ENCODE measurements around the gene HABP2.

Gene HABP2

DNA sequence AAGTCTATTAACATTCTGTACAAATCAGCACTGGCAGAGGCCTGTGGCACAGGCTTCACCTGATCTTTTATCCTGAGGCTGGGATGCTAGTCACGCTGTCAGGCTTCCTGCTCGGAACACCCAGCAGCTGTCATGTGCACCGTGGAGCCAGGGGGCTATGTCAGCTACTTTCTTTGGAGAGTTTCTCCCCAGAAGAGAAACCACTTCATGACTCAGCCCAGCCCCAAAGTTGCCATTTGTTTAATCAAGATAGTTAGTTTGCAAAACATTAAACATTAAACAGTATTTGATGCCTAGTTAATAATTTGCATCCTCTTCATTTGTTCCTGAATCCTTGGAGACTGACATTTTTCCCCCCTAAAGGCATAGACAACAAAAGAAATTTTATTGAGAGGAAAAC is at the start of gene HABP2:
Gene HABP2, plus strand, starts transcription at position 353 of the 400 bp plus-strand sequence. CDS start 69 bp downstream, outside the sequence.
- no peak within 1 kb of the TSS for H3K4me3 ChIP-seq (ENCODE audit: low read depth, low read length)
- H3K27ac ChIP-seq (ENCODE audit: low read depth, low read length) = no peak within 1 kb of the TSS
- H3K27me3 ChIP-seq (ENCODE audit: insufficient read depth, low read length) = peaks cover 46% of the 10 kb centered on the region
- no peak within 1 kb of the TSS for H2AFZ ChIP-seq (ENCODE audit: low read length, unreplicated experiment)
- H3K36me3 ChIP-seq (ENCODE audit: insufficient read depth, low read length) = no peaks in the 10 kb centered on the region
- H3K79me2 ChIP-seq (ENCODE audit: control insufficient read depth, insufficient read depth, low read length, unreplicated experiment) = no peaks in the 10 kb centered on the region
- H3K4me1 ChIP-seq (ENCODE audit: control insufficient read depth, insufficient read depth, low read length, unreplicated experiment) = no peaks in the 10 kb centered on the region

DNA sequence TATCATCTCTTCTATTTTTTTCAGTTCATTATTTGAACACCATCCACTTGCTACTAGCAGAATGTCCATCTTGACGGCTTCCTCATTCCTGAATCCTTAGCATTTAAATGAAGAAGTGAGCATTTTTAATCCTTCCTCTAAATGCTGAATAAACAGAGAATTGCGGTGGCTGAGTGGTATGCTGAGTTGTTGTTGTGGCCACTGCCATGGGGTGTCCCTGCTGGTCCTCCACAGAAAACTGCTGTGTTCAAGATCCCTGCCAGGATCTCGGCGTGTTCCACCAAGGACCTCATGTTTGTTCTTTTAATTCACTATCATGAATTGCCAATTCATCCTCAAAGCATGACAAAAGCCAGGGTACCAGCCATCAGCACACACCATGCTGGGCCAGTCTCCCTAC is 48.9 kb upstream of the HABP2 start:
- Histone ChIP-seq H2AFZ (ENCODE audit: low read length, unreplicated experiment) (no peak overlapping the region), H3K36me3 (ENCODE audit: insufficient read depth, low read length) (no peaks in the 10 kb centered on the region), H3K79me2 (ENCODE audit: control insufficient read depth, insufficient read depth, low read length, unreplicated experiment) (no peaks in the 10 kb centered on the region), H3K27me3 (ENCODE audit: insufficient read depth, low read length) (peaks cover 63% of the 10 kb centered on the region), H3K4me3 (ENCODE audit: low read depth, low read length) (no peak overlapping the region), H3K27ac (ENCODE audit: low read depth, low read length) (no peak overlapping the region), H3K4me1 (ENCODE audit: control insufficient read depth, insufficient read depth, low read length, unreplicated experiment) (no peaks in the 10 kb centered on the region)

DNA sequence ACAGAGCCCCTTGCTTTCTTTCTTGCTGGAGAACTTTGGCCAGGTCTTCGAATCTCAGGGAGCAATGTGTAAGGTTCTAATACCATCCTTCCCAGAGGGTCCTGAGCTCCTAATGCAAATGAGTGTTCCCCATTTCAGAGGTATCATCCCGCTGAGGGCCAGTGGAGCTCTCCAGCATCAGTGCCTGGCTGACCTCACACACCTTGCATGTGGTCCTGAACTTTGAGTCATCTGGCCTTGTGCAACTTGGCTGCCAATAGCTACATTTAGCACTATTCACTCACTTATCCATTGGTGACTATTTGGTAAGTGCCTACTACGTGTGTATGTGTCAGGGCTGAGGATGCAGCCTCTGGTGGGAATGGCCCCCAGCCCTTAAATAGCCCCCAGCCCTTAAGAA is 48.4 kb upstream of the HABP2 start:
- H2AFZ ChIP-seq (ENCODE audit: low read length, unreplicated experiment) = no peak overlapping the region
- no peaks in the 10 kb centered on the region for H3K36me3 ChIP-seq (ENCODE audit: insufficient read depth, low read length)
- no peaks in the 10 kb centered on the region for H3K4me1 ChIP-seq (ENCODE audit: control insufficient read depth, insufficient read depth, low read length, unreplicated experiment)
- H3K4me3 ChIP-seq (ENCODE audit: low read depth, low read length) = no peak overlapping the region
- no peak overlapping the region for H3K27ac ChIP-seq (ENCODE audit: low read depth, low read length)
- peaks cover 58% of the 10 kb centered on the region for H3K27me3 ChIP-seq (ENCODE audit: insufficient read depth, low read length)
- no peaks in the 10 kb centered on the region for H3K79me2 ChIP-seq (ENCODE audit: control insufficient read depth, insufficient read depth, low read length, unreplicated experiment)

DNA sequence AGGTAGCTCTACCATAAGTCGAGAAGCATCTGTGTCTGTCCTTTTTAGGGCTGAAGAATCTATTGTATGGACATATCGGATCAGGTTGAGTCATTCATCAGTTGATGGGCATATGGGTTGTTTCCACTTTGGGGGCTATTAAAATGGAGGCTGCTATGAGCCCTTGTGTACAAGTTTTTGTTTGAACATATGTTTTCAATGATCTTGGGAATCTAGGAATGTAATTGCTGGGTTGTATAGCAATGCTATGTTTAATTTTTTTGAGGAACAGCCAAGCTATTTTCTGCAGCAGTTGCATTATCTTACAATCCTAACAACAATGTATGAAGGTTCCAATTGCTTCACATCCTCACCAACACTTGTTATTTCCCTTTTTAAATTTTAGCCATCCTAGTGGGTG is 46.4 kb upstream of the HABP2 start:
- Histone ChIP-seq H3K36me3 (ENCODE audit: insufficient read depth, low read length) (no peaks in the 10 kb centered on the region), H3K4me1 (ENCODE audit: control insufficient read depth, insufficient read depth, low read length, unreplicated experiment) (no peaks in the 10 kb centered on the region), H3K4me3 (ENCODE audit: low read depth, low read length) (no peak overlapping the region), H2AFZ (ENCODE audit: low read length, unreplicated experiment) (no peak overlapping the region), H3K27ac (ENCODE audit: low read depth, low read length) (no peak overlapping the region), H3K79me2 (ENCODE audit: control insufficient read depth, insufficient read depth, low read length, unreplicated experiment) (no peaks in the 10 kb centered on the region), H3K27me3 (ENCODE audit: insufficient read depth, low read length) (peaks cover 56% of the 10 kb centered on the region)

DNA sequence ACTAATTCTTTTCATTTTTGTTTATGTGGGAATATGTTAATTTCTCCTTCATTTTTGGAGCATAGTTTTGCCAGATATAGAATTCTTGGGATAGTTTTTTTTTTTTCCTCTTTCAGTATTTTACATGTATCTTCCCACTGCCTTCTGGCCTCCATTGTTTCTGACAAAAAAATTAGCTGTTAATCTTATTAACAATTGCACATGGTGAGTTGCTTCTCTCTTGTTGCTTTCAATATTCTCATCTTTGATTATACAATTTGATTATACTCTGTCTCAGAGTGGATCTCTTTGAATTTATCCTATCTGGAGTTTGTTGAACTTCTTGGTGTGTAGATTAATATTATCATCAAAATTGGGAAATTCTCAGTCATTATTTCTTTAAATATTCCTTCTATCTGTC is 41.4 kb upstream of the HABP2 start:
- H3K4me3 ChIP-seq (ENCODE audit: low read depth, low read length) = no peak overlapping the region
- H3K4me1 ChIP-seq (ENCODE audit: control insufficient read depth, insufficient read depth, low read length, unreplicated experiment) = no peaks in the 10 kb centered on the region
- no peak overlapping the region for H2AFZ ChIP-seq (ENCODE audit: low read length, unreplicated experiment)
- no peaks in the 10 kb centered on the region for H3K79me2 ChIP-seq (ENCODE audit: control insufficient read depth, insufficient read depth, low read length, unreplicated experiment)
- no peak overlapping the region for H3K27ac ChIP-seq (ENCODE audit: low read depth, low read length)
- H3K27me3 ChIP-seq (ENCODE audit: insufficient read depth, low read length) = peaks cover 26% of the 10 kb centered on the region
- no peaks in the 10 kb centered on the region for H3K36me3 ChIP-seq (ENCODE audit: insufficient read depth, low read length)

DNA sequence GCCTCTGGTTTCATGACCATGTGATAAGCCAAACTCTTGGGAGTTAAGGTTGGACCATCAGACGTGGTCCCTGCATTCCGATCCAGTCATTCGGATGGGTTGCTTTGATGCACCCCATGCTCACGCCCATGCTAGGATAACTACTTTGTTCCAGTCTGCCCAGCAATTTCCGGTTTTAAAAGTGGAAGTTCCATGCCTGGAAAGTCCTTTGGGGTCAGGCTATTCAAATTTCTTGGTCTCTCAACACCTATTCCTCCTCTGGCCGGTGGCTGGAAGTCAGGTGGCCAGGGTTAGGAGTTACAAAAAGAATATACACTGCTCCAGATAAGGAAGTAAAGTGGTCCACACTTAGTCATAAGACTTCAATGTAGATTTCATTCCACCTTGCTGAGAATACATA is 37.7 kb upstream of the HABP2 start:
- Histone ChIP-seq H2AFZ (ENCODE audit: low read length, unreplicated experiment) (no peak overlapping the region), H3K36me3 (ENCODE audit: insufficient read depth, low read length) (no peaks in the 10 kb centered on the region), H3K79me2 (ENCODE audit: control insufficient read depth, insufficient read depth, low read length, unreplicated experiment) (no peaks in the 10 kb centered on the region), H3K27me3 (ENCODE audit: insufficient read depth, low read length) (peaks cover 25% of the 10 kb centered on the region), H3K27ac (ENCODE audit: low read depth, low read length) (no peak overlapping the region), H3K4me3 (ENCODE audit: low read depth, low read length) (no peak overlapping the region), H3K4me1 (ENCODE audit: control insufficient read depth, insufficient read depth, low read length, unreplicated experiment) (no peaks in the 10 kb centered on the region)

DNA sequence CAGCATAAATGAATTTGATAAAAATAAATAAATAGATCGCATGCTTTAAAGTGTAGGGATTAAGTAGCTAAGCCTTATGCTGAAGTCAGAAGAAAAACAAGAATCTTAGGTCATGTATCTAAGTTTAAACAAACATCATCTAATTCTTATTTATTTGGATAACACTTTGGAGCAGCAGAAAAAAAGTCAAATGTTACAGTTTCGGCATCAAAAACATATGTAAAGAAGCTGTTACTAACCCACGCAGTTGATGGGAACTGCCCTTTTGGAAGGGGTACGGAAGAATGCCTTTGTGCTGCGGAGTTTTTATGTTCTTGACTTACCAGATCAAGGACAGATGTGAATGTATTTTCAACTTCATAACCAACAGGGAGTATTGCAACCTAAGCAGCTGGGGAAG is 37.3 kb upstream of the HABP2 start:
- H2AFZ ChIP-seq (ENCODE audit: low read length, unreplicated experiment) = no peak overlapping the region
- no peak overlapping the region for H3K4me3 ChIP-seq (ENCODE audit: low read depth, low read length)
- no peak overlapping the region for H3K27ac ChIP-seq (ENCODE audit: low read depth, low read length)
- no peaks in the 10 kb centered on the region for H3K36me3 ChIP-seq (ENCODE audit: insufficient read depth, low read length)
- peaks cover 21% of the 10 kb centered on the region for H3K27me3 ChIP-seq (ENCODE audit: insufficient read depth, low read length)
- H3K79me2 ChIP-seq (ENCODE audit: control insufficient read depth, insufficient read depth, low read length, unreplicated experiment) = no peaks in the 10 kb centered on the region
- H3K4me1 ChIP-seq (ENCODE audit: control insufficient read depth, insufficient read depth, low read length, unreplicated experiment) = no peaks in the 10 kb centered on the region

DNA sequence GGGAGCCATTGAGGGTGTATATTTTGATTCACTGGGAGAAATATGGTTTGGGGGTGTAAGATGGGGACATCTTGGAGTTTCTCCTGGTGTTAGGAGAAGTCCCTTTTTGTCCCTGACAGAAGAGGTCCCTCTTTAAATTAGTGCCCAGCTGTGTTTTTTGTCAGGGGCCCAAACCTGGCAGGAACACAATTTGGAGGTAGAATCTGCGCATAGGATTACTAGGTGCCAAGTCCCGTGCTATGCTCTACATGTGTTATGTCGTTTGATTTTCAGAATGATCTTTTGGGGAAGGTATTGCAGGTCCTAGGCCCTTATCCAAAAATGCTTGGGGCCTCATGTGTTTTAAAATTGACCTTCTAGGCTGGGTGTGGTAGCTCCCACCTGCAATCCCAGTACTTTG is 36.8 kb upstream of the HABP2 start:
- Histone ChIP-seq H3K4me1 (ENCODE audit: control insufficient read depth, insufficient read depth, low read length, unreplicated experiment) (no peaks in the 10 kb centered on the region), H3K27ac (ENCODE audit: low read depth, low read length) (no peak overlapping the region), H2AFZ (ENCODE audit: low read length, unreplicated experiment) (no peak overlapping the region), H3K79me2 (ENCODE audit: control insufficient read depth, insufficient read depth, low read length, unreplicated experiment) (no peaks in the 10 kb centered on the region), H3K36me3 (ENCODE audit: insufficient read depth, low read length) (no peaks in the 10 kb centered on the region), H3K27me3 (ENCODE audit: insufficient read depth, low read length) (peaks cover 16% of the 10 kb centered on the region; the same call in 1 of the 2 replicates), H3K4me3 (ENCODE audit: low read depth, low read length) (no peak overlapping the region)

DNA sequence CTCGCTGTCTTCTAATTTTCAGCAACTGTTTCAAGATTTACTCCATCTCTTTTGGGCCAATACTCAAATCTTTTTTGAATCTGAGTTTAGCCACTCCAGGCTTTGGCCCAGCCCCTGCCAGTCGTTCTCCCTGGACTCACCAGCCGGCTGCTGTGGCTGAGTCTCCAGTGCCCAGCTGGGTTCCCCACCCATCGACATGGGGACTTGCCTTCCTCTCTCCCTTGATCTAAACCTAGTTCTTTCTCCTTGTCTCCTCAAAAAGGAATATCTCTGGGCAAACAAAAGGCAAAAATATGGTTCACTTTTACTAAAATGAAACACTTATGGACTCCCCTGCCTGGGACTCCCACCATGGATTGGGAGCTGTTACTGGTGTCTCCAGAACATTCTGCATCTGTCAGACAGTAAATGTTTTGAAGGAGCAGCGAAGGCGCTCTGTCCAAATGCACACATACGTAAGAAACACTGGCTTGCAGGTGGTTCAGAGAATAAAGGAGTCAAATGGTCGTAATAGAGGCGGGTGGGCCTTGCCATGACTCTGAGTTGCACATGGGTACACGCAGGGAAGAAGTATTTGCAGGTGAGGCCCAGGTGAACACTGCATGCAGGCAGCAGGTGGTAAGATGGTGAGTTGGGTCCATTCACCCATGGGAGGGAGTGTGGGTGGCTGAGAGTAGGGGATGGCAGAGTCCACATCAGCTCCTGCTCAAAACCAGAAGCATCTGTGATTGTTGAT is 35.5 kb upstream of the HABP2 start:
- H2AFZ ChIP-seq (ENCODE audit: low read length, unreplicated experiment) = no peak overlapping the region
- no peak overlapping the region for H3K27ac ChIP-seq (ENCODE audit: low read depth, low read length)
- H3K4me1 ChIP-seq (ENCODE audit: control insufficient read depth, insufficient read depth, low read length, unreplicated experiment) = no peaks in the 10 kb centered on the region
- peaks cover 9% of the 10 kb centered on the region; the same call in 1 of the 2 replicates for H3K27me3 ChIP-seq (ENCODE audit: insufficient read depth, low read length)
- no peaks in the 10 kb centered on the region for H3K36me3 ChIP-seq (ENCODE audit: insufficient read depth, low read length)
- H3K4me3 ChIP-seq (ENCODE audit: low read depth, low read length) = no peak overlapping the region
- no peaks in the 10 kb centered on the region for H3K79me2 ChIP-seq (ENCODE audit: control insufficient read depth, insufficient read depth, low read length, unreplicated experiment)

DNA sequence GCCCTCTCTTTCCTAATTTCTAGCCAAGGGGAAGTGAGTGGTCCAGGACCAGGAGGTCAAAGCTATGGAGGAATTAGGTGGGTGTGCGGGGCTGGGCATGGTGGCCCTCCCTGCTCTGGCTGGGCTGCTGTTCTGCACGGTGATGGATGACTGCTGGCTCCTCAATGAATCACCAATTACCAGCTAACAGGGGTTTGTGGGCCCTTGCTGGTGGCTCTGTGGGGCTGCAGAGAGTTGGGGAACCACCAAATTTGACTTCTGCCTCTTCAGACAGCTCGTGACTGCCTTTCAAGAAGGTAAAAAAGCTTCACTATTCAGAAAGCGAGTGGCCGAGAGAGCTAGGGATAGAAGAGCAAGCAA is 35.0 kb upstream of the HABP2 start:
- no peaks in the 10 kb centered on the region for H3K4me1 ChIP-seq (ENCODE audit: control insufficient read depth, insufficient read depth, low read length, unreplicated experiment)

DNA sequence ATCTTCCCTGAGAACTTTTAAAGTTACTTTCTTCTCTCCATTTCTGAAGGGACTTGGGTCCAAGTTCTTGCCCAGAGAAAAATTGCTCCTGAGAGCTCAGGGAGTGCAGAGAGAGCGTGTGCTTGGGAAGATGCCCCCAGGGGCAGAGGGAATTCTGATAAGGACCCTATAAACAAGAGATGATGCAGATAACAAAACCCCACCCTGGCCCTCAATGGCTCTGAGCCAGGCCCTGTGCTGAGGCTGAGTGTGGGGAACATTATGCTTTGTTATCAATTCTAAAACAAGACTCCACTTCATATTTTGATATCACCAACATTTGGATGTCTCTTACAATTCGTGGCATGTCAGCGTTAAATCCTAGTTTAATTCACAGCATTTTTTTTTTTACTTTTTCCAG is 34.4 kb upstream of the HABP2 start:
- Histone ChIP-seq H3K79me2 (ENCODE audit: control insufficient read depth, insufficient read depth, low read length, unreplicated experiment) (no peaks in the 10 kb centered on the region), H3K36me3 (ENCODE audit: insufficient read depth, low read length) (no peaks in the 10 kb centered on the region), H2AFZ (ENCODE audit: low read length, unreplicated experiment) (no peak overlapping the region), H3K27me3 (ENCODE audit: insufficient read depth, low read length) (peaks cover 6% of the 10 kb centered on the region; the same call in 1 of the 2 replicates), H3K27ac (ENCODE audit: low read depth, low read length) (no peak overlapping the region), H3K4me1 (ENCODE audit: control insufficient read depth, insufficient read depth, low read length, unreplicated experiment) (no peaks in the 10 kb centered on the region), H3K4me3 (ENCODE audit: low read depth, low read length) (no peak overlapping the region)

More for the DNA sequence above, 35.0 kb upstream of the HABP2 start:
- Histone ChIP-seq H3K27ac (ENCODE audit: low read depth, low read length) (no peak overlapping the region), H3K4me3 (ENCODE audit: low read depth, low read length) (no peak overlapping the region), H3K27me3 (ENCODE audit: insufficient read depth, low read length) (peaks cover 6% of the 10 kb centered on the region; the same call in 1 of the 2 replicates), H3K79me2 (ENCODE audit: control insufficient read depth, insufficient read depth, low read length, unreplicated experiment) (no peaks in the 10 kb centered on the region), H2AFZ (ENCODE audit: low read length, unreplicated experiment) (no peak overlapping the region), H3K36me3 (ENCODE audit: insufficient read depth, low read length) (no peaks in the 10 kb centered on the region)

All from ACC112 (cell line).